GM10248 (cell line): ENCODE results near the gene PTPN3.

Experiments used
- CTCF ChIA-PET: fragments of 300-600 bp; sonication (Branson Sonifier 250); formaldehyde crosslinking; extraction: SDS; loops from one replicate; lab custom pipeline; 2021; ENCODE audit warnings: antibody characterized with exemption; lab: Yijun Ruan, JAX
- POLR2A ChIA-PET: fragments of 350-650 bp; sonication (Branson Sonifier 250); formaldehyde crosslinking; extraction: SDS; loops from one replicate; lab custom pipeline; 2020; ENCODE audit warnings: antibody characterized with exemption; lab: Yijun Ruan, JAX
- DNase-seq: peaks from one replicate; pipeline ENCODE4 v3.0.0; 2012; ENCODE audit errors: extremely low spot score
- TF ChIP-seq, protein P1 (sequence below): IDR thresholded peaks from 2 replicates; pipeline ENCODE4 v1.5.1; 2012; ENCODE audit warnings: mild to moderate bottlenecking, low read depth; ENCODE audit errors: extremely low read depth, missing control alignments, control extremely low read depth

The PTPN3 gene

DNA sequence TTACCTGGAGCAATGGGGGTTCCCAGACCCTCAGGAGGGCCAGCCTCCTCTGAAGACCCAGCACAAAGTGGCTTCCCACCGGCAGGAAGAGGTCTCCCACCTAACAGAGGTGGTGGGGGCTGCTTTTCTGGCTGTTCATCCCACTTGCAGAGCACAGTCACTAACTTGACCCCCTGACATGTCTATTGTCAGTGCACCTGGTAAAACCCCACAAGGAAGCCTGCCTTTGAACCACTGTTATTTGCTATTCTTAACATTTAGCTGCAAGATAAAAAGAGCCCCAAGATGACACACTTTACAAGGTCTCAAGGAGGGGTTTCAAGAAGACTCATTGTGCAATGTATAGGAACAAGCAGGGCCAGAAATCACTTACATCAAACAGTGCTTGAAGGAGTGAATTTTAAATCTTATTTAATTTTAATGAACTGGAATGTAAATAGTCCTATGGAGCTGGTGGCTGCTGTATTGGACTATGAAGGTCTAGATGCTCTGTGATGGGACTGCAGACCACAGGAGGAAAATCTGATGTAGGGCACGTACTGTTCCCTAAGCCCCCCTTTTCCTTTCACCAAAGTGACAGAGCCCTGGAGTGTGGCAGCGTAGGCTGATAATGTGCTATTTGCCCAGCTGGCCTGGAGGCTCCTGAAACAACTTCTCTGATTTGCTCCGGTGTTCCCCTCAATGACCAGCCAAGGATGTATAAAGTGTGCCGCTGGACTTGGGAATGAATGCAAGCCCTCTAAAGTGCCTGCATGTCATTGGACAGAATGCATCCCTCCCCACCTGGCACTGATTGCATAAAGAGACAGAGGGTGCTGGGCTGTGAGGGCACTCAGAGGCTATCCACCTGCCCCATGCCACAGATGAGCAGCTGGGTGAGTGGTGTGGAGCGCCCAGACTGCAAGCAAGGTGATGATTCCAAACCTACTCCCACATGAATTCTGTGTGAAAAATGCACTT is 80.2 kb downstream of the PTPN3 start:
- ChIA-PET CTCF (interaction anchor here (0.9 to 2.1 kb wide), 9 partner anchors 11 to 234 kb away, joined by 3 to 6 read pairs (median 4); no protein-coding TSS in a partner anchor), POLR2A (interaction anchor here (0.6 kb wide), 1 partner anchor 18 kb away, joined by 6 read pairs; no protein-coding TSS in a partner anchor)
- TF ChIP-seq, protein P1, sequence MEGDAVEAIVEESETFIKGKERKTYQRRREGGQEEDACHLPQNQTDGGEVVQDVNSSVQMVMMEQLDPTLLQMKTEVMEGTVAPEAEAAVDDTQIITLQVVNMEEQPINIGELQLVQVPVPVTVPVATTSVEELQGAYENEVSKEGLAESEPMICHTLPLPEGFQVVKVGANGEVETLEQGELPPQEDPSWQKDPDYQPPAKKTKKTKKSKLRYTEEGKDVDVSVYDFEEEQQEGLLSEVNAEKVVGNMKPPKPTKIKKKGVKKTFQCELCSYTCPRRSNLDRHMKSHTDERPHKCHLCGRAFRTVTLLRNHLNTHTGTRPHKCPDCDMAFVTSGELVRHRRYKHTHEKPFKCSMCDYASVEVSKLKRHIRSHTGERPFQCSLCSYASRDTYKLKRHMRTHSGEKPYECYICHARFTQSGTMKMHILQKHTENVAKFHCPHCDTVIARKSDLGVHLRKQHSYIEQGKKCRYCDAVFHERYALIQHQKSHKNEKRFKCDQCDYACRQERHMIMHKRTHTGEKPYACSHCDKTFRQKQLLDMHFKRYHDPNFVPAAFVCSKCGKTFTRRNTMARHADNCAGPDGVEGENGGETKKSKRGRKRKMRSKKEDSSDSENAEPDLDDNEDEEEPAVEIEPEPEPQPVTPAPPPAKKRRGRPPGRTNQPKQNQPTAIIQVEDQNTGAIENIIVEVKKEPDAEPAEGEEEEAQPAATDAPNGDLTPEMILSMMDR: no peak
- no peak for DNase-seq

GRCh38 chr9:109417054-109417453 is 81.1 kb downstream of the PTPN3 start:
- ChIA-PET POLR2A (no interaction called here), CTCF (interaction anchor here (0.9 to 2.1 kb wide), 5 partner anchors 15 to 53 kb away, joined by 3 to 10 read pairs (median 4); no protein-coding TSS in a partner anchor)
- TF ChIP-seq, protein P1: no peak
- no peak for DNase-seq

DNA sequence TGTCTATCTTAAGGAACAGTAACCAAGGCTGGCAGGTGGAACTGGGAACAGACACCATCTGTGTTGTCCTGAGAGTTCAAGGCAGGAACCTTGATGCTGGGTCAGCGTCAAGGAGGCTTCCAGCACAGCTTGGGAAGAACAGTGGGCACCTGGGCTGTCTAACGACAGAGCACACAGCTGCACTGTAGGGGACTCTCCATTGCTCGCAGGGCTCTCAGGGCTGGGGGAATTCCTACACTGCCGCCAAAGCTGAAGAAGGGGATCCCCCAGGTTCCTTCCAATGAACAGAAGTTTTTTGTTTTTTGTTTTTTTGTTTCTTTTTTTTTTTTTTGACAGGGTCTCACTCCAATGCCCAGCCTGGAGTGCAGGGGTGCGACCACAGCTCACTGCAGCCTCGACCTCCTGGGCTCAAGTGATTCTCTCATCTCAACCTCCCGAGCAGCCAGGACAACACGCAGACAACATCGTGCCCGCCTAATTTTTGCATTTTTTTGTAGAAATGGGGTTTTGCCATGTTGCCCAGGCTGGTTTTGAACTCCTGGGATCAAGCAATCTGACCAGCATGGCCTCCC is 81.9 kb downstream of the PTPN3 start:
- DNase-seq: peak; percentile 73
- POLR2A ChIA-PET: no interaction called here
- CTCF ChIA-PET: interaction anchor here (1.1 to 2.1 kb wide), 4 partner anchors 14 to 29 kb away, joined by 3 to 10 read pairs (median 4); no protein-coding TSS in a partner anchor
- TF ChIP-seq, protein P1: no peak

DNA sequence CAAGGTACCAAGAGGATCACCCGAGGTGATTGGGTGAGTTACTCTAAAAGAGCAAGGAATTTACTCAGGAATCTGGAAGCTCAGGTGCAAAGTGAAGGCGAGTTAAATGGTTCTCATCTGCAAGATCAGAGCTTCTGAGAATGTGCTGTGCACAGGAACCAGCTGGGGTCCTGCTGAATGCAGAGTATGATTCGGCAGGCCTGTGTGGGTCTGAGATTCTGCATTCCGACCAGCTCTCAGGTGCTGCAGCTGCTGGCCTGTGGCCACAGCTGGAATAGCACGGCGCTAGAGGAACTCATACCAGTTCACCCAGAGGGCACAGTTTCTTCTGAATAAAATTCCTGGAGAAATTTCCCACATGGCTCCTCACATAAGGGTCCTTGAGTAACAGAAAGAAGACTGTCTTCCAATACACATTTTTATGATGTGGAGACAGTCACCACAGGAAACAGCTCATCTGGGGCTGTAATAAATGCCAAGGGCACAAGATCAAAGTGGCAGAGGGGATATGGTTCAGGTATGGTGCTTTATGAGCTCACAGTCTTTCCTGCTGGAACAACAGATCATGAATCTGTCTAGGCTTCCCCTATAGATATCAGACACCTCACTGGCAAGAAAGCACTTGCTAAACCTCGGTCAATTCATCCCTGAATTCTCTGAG is 83.9 kb downstream of the PTPN3 start:
- DNase-seq: no peak
- TF ChIP-seq, protein P1: no peak
- ChIA-PET POLR2A (no interaction called here), CTCF (interaction anchor here (0.8 to 5.6 kb wide), 10 partner anchors 9 to 460 kb away, joined by 3 to 31 read pairs (median 4); no protein-coding TSS in a partner anchor)

- CTCF ChIA-PET: interaction anchor here (0.6 to 5.6 kb wide), 21 partner anchors 8 to 594 kb away, joined by 3 to 79 read pairs (median 4); partner anchors contain the start of gene TMEM245
- DNase-seq: peak; percentile 61
- POLR2A ChIA-PET: interaction anchor here (1.0 kb wide), 1 partner anchor 8 kb away, joined by 3 read pairs; no protein-coding TSS in a partner anchor
- TF ChIP-seq, protein P1: peak; percentile 84
Measured at GRCh38 chr9:109411798-109412352, 86.2 kb downstream of the PTPN3 start.
